GM12875 (cell line): ENCODE data around the gene RNF145.

ENCODE experiments used
- H3K4me3 ChIP-seq: one replicate; pipeline ENCODE4 v1.5.1; 2011; ENCODE audit warnings: low read depth, low read length, control low read depth
- CTCF ChIP-seq: IDR thresholded peaks from 2 replicates; pipeline ENCODE4 v1.5.1; 2011; ENCODE audit warnings: low read depth, mild to moderate bottlenecking, control low read depth, inconsistent platforms, low read length, moderate library complexity, borderline replicate concordance; ENCODE audit not compliant: insufficient read depth

RNF145 gene

DNA sequence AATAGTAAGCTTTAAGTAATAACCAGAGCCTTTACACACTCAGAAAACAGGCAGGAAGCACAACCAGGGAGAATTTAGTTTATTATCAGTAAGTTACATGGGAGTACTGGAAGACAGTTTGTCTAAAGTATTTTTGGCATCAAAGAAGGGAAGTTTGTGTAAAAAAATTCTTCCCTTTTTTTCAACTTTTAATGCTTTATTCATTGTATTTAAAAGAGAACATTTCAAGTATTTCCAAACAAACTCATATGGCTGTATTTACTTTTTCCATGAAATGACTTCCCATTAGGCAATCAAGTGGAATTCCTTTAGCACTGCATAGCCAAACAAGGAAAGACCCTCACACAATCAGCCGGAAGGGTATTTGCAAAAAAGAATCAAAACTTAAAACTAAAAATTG, 26.7 kb downstream of the RNF145 start:
- no peak overlapping the region for H3K4me3 ChIP-seq
- no peak for TF ChIP-seq CTCF

DNA sequence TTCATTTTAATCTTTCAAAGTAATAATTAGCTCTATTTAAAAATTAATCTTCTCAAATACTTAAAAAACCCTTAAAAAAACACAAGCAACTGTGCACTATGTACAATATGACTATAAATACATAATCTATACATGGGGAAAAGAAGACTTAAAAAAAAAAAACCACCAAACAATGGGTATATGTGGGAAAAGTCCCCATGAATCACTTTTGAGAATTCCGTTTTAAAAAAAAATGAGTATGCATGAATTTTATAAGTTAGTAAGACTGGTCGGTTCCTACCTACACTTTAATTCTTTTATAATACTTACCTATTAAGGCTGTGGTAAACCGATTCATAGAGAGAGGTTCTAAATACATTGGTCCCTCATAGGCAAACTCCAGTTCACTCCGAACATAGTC, 27.7 kb downstream of the RNF145 start:
- no peak overlapping the region for H3K4me3 ChIP-seq
- TF ChIP-seq CTCF = no peak

DNA sequence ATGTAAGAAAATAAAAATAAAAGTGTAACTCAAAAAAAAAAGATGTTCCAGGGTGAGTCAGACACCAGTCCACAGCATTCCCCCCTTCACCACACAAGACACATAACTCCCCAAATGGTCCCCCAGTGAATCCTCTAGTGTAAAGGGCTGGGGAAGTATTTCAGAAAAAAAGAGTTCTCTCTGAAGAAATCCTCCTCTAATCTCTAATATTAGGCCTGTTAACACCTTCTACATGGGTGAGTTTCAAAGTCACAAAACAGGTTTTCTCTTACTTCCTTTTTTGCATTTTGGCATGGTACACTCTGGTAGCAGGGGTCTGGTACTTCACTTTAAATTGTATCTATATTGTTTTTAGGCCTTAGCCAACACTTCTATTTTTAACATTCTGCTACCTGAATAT, 28.2 kb downstream of the RNF145 start:
- no peak overlapping the region for H3K4me3 ChIP-seq
- TF ChIP-seq CTCF = no peak

- no peak overlapping the region for H3K4me3 ChIP-seq
- TF ChIP-seq CTCF = no peak
Measured at GRCh38 chr5:159179529-159180305, 29.6 kb downstream of the RNF145 start.

DNA sequence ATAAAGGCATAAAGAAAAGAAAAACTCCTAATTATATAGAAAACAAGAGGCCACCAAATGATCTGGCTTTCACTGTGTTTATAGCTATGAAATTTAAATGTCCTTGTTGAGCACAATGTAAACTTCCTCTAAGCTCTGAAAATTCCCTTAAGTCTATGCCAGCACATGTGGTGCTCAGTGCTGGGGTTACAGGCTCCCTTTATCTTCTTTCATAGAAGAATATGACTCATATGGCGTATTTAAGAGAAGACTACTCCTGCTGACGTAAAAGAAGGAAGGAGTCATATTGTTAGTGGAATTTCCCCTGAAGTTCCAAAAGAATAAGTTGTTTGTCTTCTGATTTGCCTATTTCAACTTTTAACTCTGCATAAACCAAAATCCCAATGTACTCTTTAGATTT, 30.4 kb downstream of the RNF145 start:
- H3K4me3 ChIP-seq = no peak overlapping the region
- no peak for TF ChIP-seq CTCF

GRCh38 chr5:159175547-159175946, 33.8 kb downstream of the RNF145 start:
- TF ChIP-seq CTCF = no peak
- no peak overlapping the region for H3K4me3 ChIP-seq

GRCh38 chr5:159174511-159175168, 34.7 kb downstream of the RNF145 start:
- H3K4me3 ChIP-seq = no peak overlapping the region
- no peak for TF ChIP-seq CTCF
